DND-41 (cell line): Measurements from ENCODE around the gene GSTM2.

ENCODE experiments used
- CTCF ChIP-seq: IDR thresholded peaks from 2 replicates; pipeline ENCODE4 v1.5.1; 2012; ENCODE audit warnings: borderline replicate concordance, low read length, moderate library complexity, mild to moderate bottlenecking; ENCODE audit not compliant: poor library complexity, severe bottlenecking; ENCODE audit errors: extremely low read depth
- EZH2 ChIP-seq: IDR thresholded peaks from 3 replicates; pipeline ENCODE4 v1.6.1; 2012; ENCODE audit warnings: borderline replicate concordance, low read depth, mild to moderate bottlenecking, moderate library complexity, low read length, inconsistent platforms; ENCODE audit not compliant: severe bottlenecking

- TF ChIP-seq CTCF (no peak), EZH2 (no peak)
Observed at GRCh38 chr1:109713636-109714035, 45.8 kb downstream of the GSTM2 start.
